K562 (cell line): ENCODE data around the gene ENTREP3. TPM values are rescaled to one million over a fixed set of nuclear protein-coding genes. Genes with fewer than 3 reads are reported as not detected.

Experiments used
- ADNP ChIP-seq: fragments of 200-800 bp; sonication (Bioruptor generic); IDR thresholded peaks from 2 replicates; pipeline ENCODE4 v1.6.1; 2016; ENCODE audit warnings: missing genetic modification characterization, missing compliant biosample characterization
- CHD7 ChIP-seq: fragments of 200-600 bp; sonication (generic); IDR thresholded peaks from one replicate; pipeline ENCODE4 v1.6.1; 2012; ENCODE audit warnings: mild to moderate bottlenecking, low read depth, low read length, inconsistent platforms
- CSDE1 ChIP-seq, 2 experiments: fragments of 450-650 bp; IDR thresholded peaks; 2 replicates each; pipeline ENCODE4 v1.6.1; 2016; ENCODE audit warnings: mild to moderate bottlenecking in 1 of 2
- ELK3 ChIP-seq: fragments of 450-650 bp; formaldehyde crosslinking; IDR thresholded peaks from 2 replicates; pipeline ENCODE4 v1.4.0; 2020; ENCODE audit warnings: mild to moderate bottlenecking
- MIER1 ChIP-seq: fragments of 450-650 bp; IDR thresholded peaks from 2 replicates; pipeline ENCODE4 v1.6.1; 2016; ENCODE audit warnings: antibody characterized with exemption, mild to moderate bottlenecking, low read depth
- NFRKB ChIP-seq: fragments of 450-650 bp; IDR thresholded peaks from 2 replicates; pipeline ENCODE4 v1.6.1; 2016; ENCODE audit warnings: low read depth
- NONO ChIP-seq, 2 experiments: fragments of 200-400 bp in 1 of 2; fragments of 450-650 bp in 1 of 2; formaldehyde crosslinking in 1 of 2; IDR thresholded peaks; 2 replicates each; pipeline ENCODE4 v1.6.1; 2017; ENCODE audit warnings: low read depth in 2 of 2, mild to moderate bottlenecking in 2 of 2, moderate library complexity in 2 of 2, low read length in 1 of 2
- PREB ChIP-seq: sonication (generic); formaldehyde crosslinking; IDR thresholded peaks from 2 replicates; pipeline ENCODE4 v1.8.1; 2023; ENCODE audit warnings: mild to moderate bottlenecking, missing genetic modification reagents
- TRIM24 ChIP-seq, 2 experiments: fragments of 450-650 bp; IDR thresholded peaks; 2 replicates each; pipeline ENCODE4 v1.6.1; 2016
- ZBTB7A ChIP-seq: IDR thresholded peaks from 2 replicates; pipeline ENCODE4 v1.6.1; 2011; ENCODE audit warnings: low read depth, mild to moderate bottlenecking, low read length, moderate library complexity, borderline replicate concordance; ENCODE audit not compliant: control insufficient read depth
- ZNF445 ChIP-seq: fragments of 250-450 bp; sonication (Bioruptor Pico); IDR thresholded peaks from 2 replicates; pipeline ENCODE4 v1.4.0; 2020; ENCODE audit warnings: low read depth, mild to moderate bottlenecking, moderate library complexity
- ZNF717 ChIP-seq: fragments of 250-450 bp; sonication (Bioruptor Pico); IDR thresholded peaks from 2 replicates; pipeline ENCODE4 v1.5.0; 2021
- ZNF79 ChIP-seq: fragments of 250-450 bp; sonication (Bioruptor Pico); IDR thresholded peaks from 2 replicates; pipeline ENCODE4 v1.4.0; 2020; ENCODE audit warnings: low read depth, mild to moderate bottlenecking, moderate library complexity
- ZNF830 ChIP-seq: fragments of 250-450 bp; sonication (Bioruptor Pico); IDR thresholded peaks from 2 replicates; pipeline ENCODE4 v1.5.0; 2021; ENCODE audit warnings: mild to moderate bottlenecking
- polyA plus RNA-seq, 8 experiments: library from polyadenylated mRNA; depleted of rRNA in 4 of 8; stranded (reverse) in 5 of 8; unstranded in 3 of 8; fragments of >200 nt; fragmentation: Nextera tagmentation in 2 of 8; fragmentation: Illumina TruSeq in 1 of 8; extraction: Ambion mirVana in 2 of 8; extraction: Trizol in 1 of 8; gene quantifications; 2 replicates each; pipeline versions ENCODE4 v1.2.1 to v1.2.3, GENCODE V29; 2011 to 2014; ENCODE audit warnings: inconsistent platforms in 1 of 8, missing spikeins in 1 of 8
- total RNA-seq, 7 experiments: library from RNA; depleted of rRNA in 6 of 7; stranded (reverse); fragments of >200 nt in 6 of 7; fragmentation: Illumina TruSeq in 2 of 7; extraction: Trizol in 2 of 7; gene quantifications; 2 replicates each; pipeline versions ENCODE4 v1.2.1 to v1.2.3, GENCODE V29; 2011 to 2021; ENCODE audit warnings: low replicate concordance in 1 of 7

ENTREP3 gene
- total and polyA plus RNA-seq, 9 of the 15 experiments (the other 6 are each of a cell fraction or from before 2014, with no cell fraction given): 1.9 to 41.8 (median 5.9) TPM

GRCh38 chr1:155227261-155228095 lies 27.8 kb downstream of the ENTREP3 start (continued):
- no peak for TF ChIP-seq CHD7
- no peak for TF ChIP-seq MIER1
- TF ChIP-seq ZNF79 (CRISPR knock-in tag): no peak
- no peak for TF ChIP-seq ADNP (tag)
- no peak for TF ChIP-seq ELK3 (CRISPR knock-in tag)
- no peak for TF ChIP-seq TRIM24 (IDR thresholded peaks at IDR 0.05)
- no peak for TF ChIP-seq PREB (CRISPR knock-in tag)
- TF ChIP-seq ZNF830 (CRISPR knock-in tag): no peak
- TF ChIP-seq CSDE1 (IDR thresholded peaks at IDR 0.05): no peak
- peak; percentile 63; the same call in 1 of the 2 replicates for TF ChIP-seq ZBTB7A
- TF ChIP-seq NFRKB: peak; percentile 77
- TF ChIP-seq ZNF445 (CRISPR knock-in tag): no peak
- no peak for TF ChIP-seq ZNF717 (CRISPR knock-in tag)
- TF ChIP-seq NONO (IDR thresholded peaks at IDR 0.05; ENCODE audit: low read depth in 2 of 2, low read length in 1 of 2): no peak
